Endothelial cell of umbilical vein (primary cell): ENCODE results near the gene NBEAL1. TPM values are rescaled to one million over a fixed set of nuclear protein-coding genes. Genes with fewer than 3 reads are reported as not detected.

ENCODE experiments used
- BruUV-seq: library from RNA; stranded (reverse); fragments of 400-500 nt; replicated peaks from 2 replicates; lab custom pipeline; 2021; lab: Mats Ljungman, UMichigan
- CTCF ChIA-PET: fragments of 300-600, 350-600 bp; sonication (Branson Sonifier 250); formaldehyde crosslinking; loops from one replicate; lab custom pipeline; 2021; ENCODE audit warnings: antibody characterized with exemption, inconsistent platforms; lab: Charles Lee
- POLR2A ChIA-PET: fragments of 300-600, 350-600 bp; sonication (Branson Sonifier 250); formaldehyde crosslinking; loops from one replicate; lab custom pipeline; 2021; ENCODE audit warnings: antibody characterized with exemption, inconsistent platforms; lab: Charles Lee
- DNase-seq: peaks from one replicate; pipeline ENCODE4 v3.0.0-alpha.2; 2011; ENCODE audit warnings: low read depth, low spot score
- FAIRE-seq: peaks from 2 replicates; lab custom pipeline; 2011; peaks lifted over from hg19 to GRCh38; lab: Jason Lieb, UNC
- H2AFZ ChIP-seq: 2 replicates; pipeline ENCODE4 v1.6.0; 2012; ENCODE audit warnings: low read depth, low read length, control low read depth, inconsistent platforms
- H3K27ac ChIP-seq: 2 replicates; pipeline ENCODE4 v1.5.1; 2011; ENCODE audit warnings: low read depth, mild to moderate bottlenecking, control low read depth, low read length, moderate library complexity; ENCODE audit not compliant: insufficient read depth
- H3K27me3 ChIP-seq, 2 experiments: 2 replicates each; pipeline versions ENCODE4 v1.6.0 to v1.6.1; 2011; ENCODE audit warnings: low read length in 2 of 2, mixed read lengths in 1 of 2; ENCODE audit not compliant: control insufficient read depth in 2 of 2, insufficient read depth in 2 of 2
- H3K36me3 ChIP-seq, 2 experiments: 2 replicates in 1 of 2; 3 replicates in 1 of 2; pipeline ENCODE4 v1.5.1; 2011; ENCODE audit warnings: low read length in 2 of 2, mild to moderate bottlenecking in 1 of 2, moderate library complexity in 1 of 2; ENCODE audit not compliant: control insufficient read depth in 2 of 2, insufficient read depth in 2 of 2; ENCODE audit errors: extremely low read depth in 1 of 2
- H3K4me1 ChIP-seq: 3 replicates; pipeline ENCODE4 v1.5.1; 2011; ENCODE audit warnings: mild to moderate bottlenecking, low read length; ENCODE audit not compliant: control insufficient read depth, insufficient read depth; ENCODE audit errors: extremely low read depth
- H3K4me2 ChIP-seq: 2 replicates; pipeline ENCODE4 v1.6.1; 2011; ENCODE audit warnings: low read length, control low read depth, mixed read lengths; ENCODE audit not compliant: insufficient read depth
- H3K4me3 ChIP-seq, 3 experiments: fragments of 200-600 bp in 1 of 3; sonication (generic), shearing (Covaris generic) in 1 of 3; replicated peaks in 1 of 3; 2 replicates each; pipeline ENCODE4 v1.5.1; 2011 to 2016; ENCODE audit warnings: control low read depth in 3 of 3, low read length in 3 of 3, mild to moderate bottlenecking in 2 of 3, inconsistent platforms in 1 of 3, low read depth in 1 of 3, moderate library complexity in 1 of 3; ENCODE audit not compliant: insufficient read depth in 1 of 3
- H3K79me2 ChIP-seq: 2 replicates; pipeline ENCODE4 v1.6.0; 2012; ENCODE audit warnings: low read length, inconsistent platforms; ENCODE audit not compliant: control insufficient read depth, insufficient read depth
- H3K9ac ChIP-seq: replicated peaks from 2 replicates; pipeline ENCODE3; 2011; ENCODE audit warnings: low read length, control low read depth; ENCODE audit not compliant: insufficient read depth; ENCODE audit errors: extremely low read depth
- H3K9me1 ChIP-seq: replicated peaks from 3 replicates; pipeline ENCODE4 v1.6.0; 2011; ENCODE audit warnings: mild to moderate bottlenecking, low read length; ENCODE audit not compliant: control insufficient read depth, insufficient read depth; ENCODE audit errors: extremely low read depth
- H3K9me3 ChIP-seq: replicated peaks from 2 replicates; pipeline ENCODE4 v1.5.1; 2012; ENCODE audit warnings: low read length, inconsistent platforms; ENCODE audit not compliant: control insufficient read depth, insufficient read depth
- H4K20me1 ChIP-seq: replicated peaks from 2 replicates; pipeline ENCODE3; 2011; ENCODE audit warnings: mild to moderate bottlenecking, low read length; ENCODE audit not compliant: control insufficient read depth, insufficient read depth; ENCODE audit errors: extremely low read depth
- EZH2 ChIP-seq: IDR thresholded peaks from 2 replicates; pipeline ENCODE4 v1.6.1; 2012; ENCODE audit warnings: borderline replicate concordance, low read depth, mild to moderate bottlenecking, moderate library complexity, low read length, inconsistent platforms; ENCODE audit not compliant: severe bottlenecking
- FOS ChIP-seq: IDR thresholded peaks from 2 replicates; pipeline ENCODE4 v1.6.1; 2011; ENCODE audit warnings: mild to moderate bottlenecking, low read length, moderate library complexity, borderline replicate concordance; ENCODE audit not compliant: insufficient read depth
- GATA2 ChIP-seq: IDR thresholded peaks from 2 replicates; pipeline ENCODE4 v1.7.0; 2011; ENCODE audit warnings: low read depth, mild to moderate bottlenecking, moderate library complexity, mixed read lengths, low read length; ENCODE audit not compliant: insufficient read length, insufficient read depth
- JUN ChIP-seq: IDR thresholded peaks from 2 replicates; pipeline ENCODE4 v1.6.1; 2011; ENCODE audit warnings: borderline replicate concordance, low read depth; ENCODE audit not compliant: insufficient read length, insufficient read depth
- MYC ChIP-seq: IDR thresholded peaks from one replicate; pipeline ENCODE4 v1.6.1; 2011; ENCODE audit warnings: mild to moderate bottlenecking, low read depth, low read length
- POLR2A ChIP-seq: IDR thresholded peaks from 2 replicates; pipeline ENCODE4 v1.6.1; 2012; ENCODE audit warnings: low read depth, mild to moderate bottlenecking, control low read depth, low read length
- POLR2AphosphoS5 ChIP-seq: IDR thresholded peaks from 2 replicates; pipeline ENCODE4 v1.6.1; 2012; ENCODE audit warnings: low read depth, mild to moderate bottlenecking, control low read depth, low read length, moderate library complexity; ENCODE audit not compliant: insufficient read depth
- dilution Hi-C: fragments of 300-500 bp; cut with MboI; formaldehyde crosslinking; loops from one replicate; pipeline ENCODE4 v1.15.0; 2019; ENCODE audit warnings: low sequenced_read_pairs; ENCODE audit not compliant: extremely low pct_ligation_motif_present
- intact Hi-C: fragments of 100-400 bp; cut with micrococcal nuclease; formaldehyde crosslinking; loops from one replicate; pipeline ENCODE4 v1.10.0; 2022
- polyA plus RNA-seq, 4 experiments: library from polyadenylated mRNA; depleted of rRNA in 3 of 4; stranded (reverse) in 3 of 4; unstranded in 1 of 4; fragments of >200 nt; gene quantifications; 2 replicates each; pipeline versions ENCODE4 v1.2.1 to v1.2.3, GENCODE V29; 2011 to 2012; ENCODE audit warnings: missing spikeins in 1 of 4
- total RNA-seq: library from RNA; stranded (reverse); gene quantifications from 2 replicates; pipeline ENCODE4 v1.2.3, GENCODE V29; 2021
- TF ChIP-seq, protein P1 (sequence below), 2 donors: IDR thresholded peaks; 1 replicate in 1 of 2; 2 replicates in 1 of 2; pipeline ENCODE4 v1.5.1; 2011; ENCODE audit warnings: low read length in 2 of 2, mild to moderate bottlenecking in 2 of 2, moderate library complexity in 2 of 2, control low read depth in 1 of 2, inconsistent platforms in 1 of 2, low read depth in 1 of 2; ENCODE audit not compliant: insufficient read depth in 1 of 2; ENCODE audit errors: extremely low read depth in 1 of 2
- TF ChIP-seq, protein P2 (sequence below): IDR thresholded peaks from 2 replicates; pipeline ENCODE4 v1.6.1; 2011; ENCODE audit not compliant: insufficient read depth, insufficient read length

Gene NBEAL1
- total and polyA plus RNA-seq, 2 donors (not counting 3 experiments of a cell fraction or from before 2014, with no cell fraction given) = 2.1 to 23.3 TPM

DNA sequence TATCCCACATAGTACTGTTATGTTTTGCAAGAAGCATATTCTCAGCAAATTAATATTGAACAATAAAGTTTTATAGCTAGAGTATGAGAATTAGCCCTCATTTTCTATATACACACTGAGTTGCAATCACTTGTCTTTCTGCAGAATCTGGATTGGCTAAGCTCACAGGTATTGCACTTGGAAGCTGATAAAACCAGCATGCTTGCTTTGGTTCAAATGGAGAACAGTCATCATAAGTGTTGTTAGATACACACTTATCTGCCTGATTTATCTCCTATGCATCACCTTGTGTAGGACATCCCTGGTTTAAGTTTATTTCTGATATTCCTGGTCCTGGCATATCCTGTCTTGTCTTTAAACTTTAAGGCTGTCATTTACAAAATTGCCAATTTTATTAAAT lies 186.2 kb downstream of the NBEAL1 start:
- H3K36me3 ChIP-seq = no peaks in the 10 kb centered on the region
- BruUV-seq = no TSS peak
- no peak for TF ChIP-seq POLR2AphosphoS5
- TF ChIP-seq, protein P1, sequence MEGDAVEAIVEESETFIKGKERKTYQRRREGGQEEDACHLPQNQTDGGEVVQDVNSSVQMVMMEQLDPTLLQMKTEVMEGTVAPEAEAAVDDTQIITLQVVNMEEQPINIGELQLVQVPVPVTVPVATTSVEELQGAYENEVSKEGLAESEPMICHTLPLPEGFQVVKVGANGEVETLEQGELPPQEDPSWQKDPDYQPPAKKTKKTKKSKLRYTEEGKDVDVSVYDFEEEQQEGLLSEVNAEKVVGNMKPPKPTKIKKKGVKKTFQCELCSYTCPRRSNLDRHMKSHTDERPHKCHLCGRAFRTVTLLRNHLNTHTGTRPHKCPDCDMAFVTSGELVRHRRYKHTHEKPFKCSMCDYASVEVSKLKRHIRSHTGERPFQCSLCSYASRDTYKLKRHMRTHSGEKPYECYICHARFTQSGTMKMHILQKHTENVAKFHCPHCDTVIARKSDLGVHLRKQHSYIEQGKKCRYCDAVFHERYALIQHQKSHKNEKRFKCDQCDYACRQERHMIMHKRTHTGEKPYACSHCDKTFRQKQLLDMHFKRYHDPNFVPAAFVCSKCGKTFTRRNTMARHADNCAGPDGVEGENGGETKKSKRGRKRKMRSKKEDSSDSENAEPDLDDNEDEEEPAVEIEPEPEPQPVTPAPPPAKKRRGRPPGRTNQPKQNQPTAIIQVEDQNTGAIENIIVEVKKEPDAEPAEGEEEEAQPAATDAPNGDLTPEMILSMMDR (IDR thresholded peaks at IDR 0.05; ENCODE audit: extremely low read depth in 1 of 2, insufficient read depth in 1 of 2, low read depth in 1 of 2, low read length in 2 of 2) = no peak
- no peak for TF ChIP-seq MYC
- no peak for TF ChIP-seq JUN
- TF ChIP-seq GATA2 = no peak
- no peak for TF ChIP-seq POLR2A
- no peaks in the 10 kb centered on the region for H4K20me1 ChIP-seq
- H3K4me3 ChIP-seq = no peak overlapping the region
- no peak overlapping the region for H3K27ac ChIP-seq
- H3K4me2 ChIP-seq = no peak overlapping the region
- intact Hi-C loops = no loop called here
- dilution Hi-C loops = no loop called here
- no peaks in the 10 kb centered on the region for H3K79me2 ChIP-seq
- H3K9me1 ChIP-seq = no peaks in the 10 kb centered on the region
- no peak overlapping the region for H2AFZ ChIP-seq
- ChIA-PET CTCF (no interaction called here), POLR2A (no interaction called here)
- H3K9me3 ChIP-seq = no peaks in the 10 kb centered on the region
- H3K9ac ChIP-seq = no peak overlapping the region
- FAIRE-seq (no peak), DNase-seq (no peak)
- H3K27me3 ChIP-seq = no peaks in the 10 kb centered on the region
- H3K4me1 ChIP-seq = no peaks in the 10 kb centered on the region

DNA sequence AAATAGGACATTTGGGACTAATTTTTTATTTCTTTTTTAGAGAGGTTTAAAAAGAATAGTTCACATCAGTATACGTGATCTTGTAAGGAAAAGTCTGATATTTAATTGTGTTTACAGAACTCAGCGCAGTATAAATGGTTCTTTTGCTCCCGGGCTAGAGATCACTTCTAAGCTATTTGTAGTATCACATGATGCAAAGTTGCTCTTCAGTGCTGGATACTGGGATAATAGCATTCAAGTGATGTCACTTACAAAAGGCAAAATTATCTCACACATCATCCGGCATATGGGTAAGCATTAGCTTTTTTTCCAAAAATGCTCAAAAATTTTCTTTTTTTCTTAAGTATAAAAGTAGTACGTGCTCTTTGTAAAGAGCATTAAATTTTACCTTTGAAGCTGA lies 186.8 kb downstream of the NBEAL1 start:
- Histone ChIP-seq H3K27me3 (no peaks in the 10 kb centered on the region), H3K4me3 (no peak overlapping the region), H3K27ac (no peak overlapping the region), H3K79me2 (no peaks in the 10 kb centered on the region), H3K36me3 (no peaks in the 10 kb centered on the region), H3K9me3 (no peaks in the 10 kb centered on the region), H3K4me2 (no peak overlapping the region), H4K20me1 (no peaks in the 10 kb centered on the region), H3K9me1 (no peaks in the 10 kb centered on the region), H2AFZ (no peak overlapping the region), H3K9ac (no peak overlapping the region), H3K4me1 (no peaks in the 10 kb centered on the region)
- dilution Hi-C loops (no loop called here), intact Hi-C loops (no loop called here)
- FAIRE-seq (no peak), DNase-seq (no peak)
- POLR2A ChIA-PET = no interaction called here
- no TSS peak for BruUV-seq
- CTCF ChIA-PET = no interaction called here
- TF ChIP-seq GATA2 (no peak), JUN (no peak), POLR2AphosphoS5 (no peak), EZH2 (no peak), MYC (no peak), FOS (no peak), POLR2A (no peak)
- TF ChIP-seq, protein P2, sequence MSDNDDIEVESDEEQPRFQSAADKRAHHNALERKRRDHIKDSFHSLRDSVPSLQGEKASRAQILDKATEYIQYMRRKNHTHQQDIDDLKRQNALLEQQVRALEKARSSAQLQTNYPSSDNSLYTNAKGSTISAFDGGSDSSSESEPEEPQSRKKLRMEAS = no peak
- TF ChIP-seq, protein P1 (IDR thresholded peaks at IDR 0.05; ENCODE audit: extremely low read depth in 1 of 2, insufficient read depth in 1 of 2, low read depth in 1 of 2, low read length in 2 of 2) = no peak
